Measurements from ENCODE around the gene FXYD6. TPM values are rescaled to one million over a fixed set of nuclear protein-coding genes. Genes with fewer than 3 reads are reported as not detected.

FXYD6 gene
- total and polyA plus RNA-seq, 4 experiments from 2014 or later: 0.15 TPM; not detected in 3

- Mint-ChIP-seq H3K27me3 (peaks cover 5 to 8% of the 10 kb centered on the region in 2 donors), H3K4me3 (no peak overlapping the region), H3K36me3 (no peaks in the 10 kb centered on the region), H3K27ac (no peak overlapping the region), H3K9me3 (peaks cover 0 to 1% (median 0%) of the 10 kb centered on the region in 8 donors), H3K4me1 (peaks cover 0 to 3% (median 0%) of the 10 kb centered on the region in 4 donors)
- H3K36me3 ChIP-seq (ENCODE audit: insufficient read depth, low read length): no peaks in the 10 kb centered on the region
- H3K9me3 ChIP-seq (ENCODE audit: control insufficient read depth in 1 of 2, low read length in 2 of 2): no peaks in the 10 kb centered on the region
- ChIA-PET POLR2A (ENCODE audit: partially characterized antibody) (no interaction called here), CTCF (ENCODE audit: partially characterized antibody) (interaction anchor here (0.5 to 1.6 kb wide), 2 partner anchors 192 to 318 kb away, joined by 3 to 7 read pairs; no protein-coding TSS in a partner anchor)
- no peak for DNase-seq
- no peak overlapping the region for H3K4me3 ChIP-seq (ENCODE audit: low read length in 2 of 2)
- H3K27me3 ChIP-seq (ENCODE audit: insufficient read depth, low read length): no peaks in the 10 kb centered on the region
- no peaks in the 10 kb centered on the region for H3K4me1 ChIP-seq (ENCODE audit: insufficient read depth, low read length)
- intact Hi-C loops (cut with micrococcal nuclease): no loop called here
- H3K27ac ChIP-seq (ENCODE audit: low read depth, low read length): no peak overlapping the region
Observed at GRCh38 chr11:117861151-117862018, 15.1 kb downstream of the FXYD6 start.

- H3K36me3 Mint-ChIP-seq: no peaks in the 10 kb centered on the region
- intact Hi-C loops (cut with micrococcal nuclease): no loop called here
- H3K4me3 ChIP-seq (ENCODE audit: low read length in 2 of 2): no peak overlapping the region
- no peaks in the 10 kb centered on the region for H3K27me3 ChIP-seq (ENCODE audit: insufficient read depth, low read length)
- peaks cover 8 to 11% of the 10 kb centered on the region in 2 donors for H3K27me3 Mint-ChIP-seq
- peaks cover 0 to 1% (median 0%) of the 10 kb centered on the region in 8 donors for H3K9me3 Mint-ChIP-seq
- no peaks in the 10 kb centered on the region for H3K36me3 ChIP-seq (ENCODE audit: insufficient read depth, low read length)
- H3K4me3 Mint-ChIP-seq: no peak overlapping the region
- peaks cover 0 to 3% (median 0%) of the 10 kb centered on the region in 4 donors for H3K4me1 Mint-ChIP-seq
- POLR2A ChIA-PET (ENCODE audit: partially characterized antibody): no interaction called here
- H3K27ac ChIP-seq (ENCODE audit: low read depth, low read length): no peak overlapping the region
- no peak for DNase-seq
- no peak overlapping the region for H3K27ac Mint-ChIP-seq
- no peaks in the 10 kb centered on the region for H3K9me3 ChIP-seq (ENCODE audit: control insufficient read depth in 1 of 2, low read length in 2 of 2)
- CTCF ChIA-PET (ENCODE audit: partially characterized antibody): interaction anchor here (1.6 kb wide), 1 partner anchor 193 kb away, joined by 7 read pairs; no protein-coding TSS in a partner anchor
- H3K4me1 ChIP-seq (ENCODE audit: insufficient read depth, low read length): no peaks in the 10 kb centered on the region
Observed at GRCh38 chr11:117860139-117860538, 16.3 kb downstream of the FXYD6 start.

- no peak for DNase-seq
- ChIA-PET CTCF (ENCODE audit: partially characterized antibody) (interaction anchor here (1.6 kb wide), 1 partner anchor 194 kb away, joined by 7 read pairs; no protein-coding TSS in a partner anchor), POLR2A (ENCODE audit: partially characterized antibody) (no interaction called here)
- Histone ChIP-seq H3K4me3 (ENCODE audit: low read length in 2 of 2) (no peak overlapping the region), H3K9me3 (ENCODE audit: control insufficient read depth in 1 of 2, low read length in 2 of 2) (no peaks in the 10 kb centered on the region), H3K36me3 (ENCODE audit: insufficient read depth, low read length) (no peaks in the 10 kb centered on the region), H3K27ac (ENCODE audit: low read depth, low read length) (no peak overlapping the region), H3K4me1 (ENCODE audit: insufficient read depth, low read length) (no peaks in the 10 kb centered on the region), H3K27me3 (ENCODE audit: insufficient read depth, low read length) (no peaks in the 10 kb centered on the region)
- no peak overlapping the region for H3K4me3 Mint-ChIP-seq
- peaks cover 6 to 11% of the 10 kb centered on the region in 2 donors for H3K27me3 Mint-ChIP-seq
- H3K27ac Mint-ChIP-seq: no peak overlapping the region
- H3K4me1 Mint-ChIP-seq: peaks cover 0 to 3% (median 0%) of the 10 kb centered on the region in 4 donors
- H3K36me3 Mint-ChIP-seq: no peaks in the 10 kb centered on the region
- H3K9me3 Mint-ChIP-seq: no peaks in the 10 kb centered on the region
- intact Hi-C loops (cut with micrococcal nuclease): no loop called here
Observed at GRCh38 chr11:117859488-117860112, 16.9 kb downstream of the FXYD6 start.

GRCh38 chr11:117859061-117859460, 17.4 kb downstream of the FXYD6 start:
- Histone ChIP-seq H3K4me1 (ENCODE audit: insufficient read depth, low read length) (no peaks in the 10 kb centered on the region), H3K27ac (ENCODE audit: low read depth, low read length) (no peak overlapping the region), H3K9me3 (ENCODE audit: control insufficient read depth in 1 of 2, low read length in 2 of 2) (no peaks in the 10 kb centered on the region), H3K27me3 (ENCODE audit: insufficient read depth, low read length) (no peaks in the 10 kb centered on the region), H3K4me3 (ENCODE audit: low read length in 2 of 2) (no peak overlapping the region), H3K36me3 (ENCODE audit: insufficient read depth, low read length) (no peaks in the 10 kb centered on the region)
- H3K9me3 Mint-ChIP-seq: peaks cover 0 to under 1% (median 0%) of the 10 kb centered on the region in 8 donors
- CTCF ChIA-PET (ENCODE audit: partially characterized antibody): no interaction called here
- H3K27ac Mint-ChIP-seq: no peak overlapping the region
- POLR2A ChIA-PET (ENCODE audit: partially characterized antibody): no interaction called here
- H3K27me3 Mint-ChIP-seq: peaks cover 6 to 14% of the 10 kb centered on the region in 2 donors
- no peaks in the 10 kb centered on the region for H3K36me3 Mint-ChIP-seq
- no peak for DNase-seq
- H3K4me1 Mint-ChIP-seq: peaks cover 0 to 3% (median 0%) of the 10 kb centered on the region in 4 donors
- intact Hi-C loops (cut with micrococcal nuclease): no loop called here
- no peak overlapping the region for H3K4me3 Mint-ChIP-seq

GRCh38 chr11:117857734-117858414, 18.6 kb downstream of the FXYD6 start:
- H3K27me3 Mint-ChIP-seq: peaks cover 8 to 14% of the 10 kb centered on the region in 2 donors
- ChIA-PET CTCF (ENCODE audit: partially characterized antibody) (no interaction called here), POLR2A (ENCODE audit: partially characterized antibody) (no interaction called here)
- H3K9me3 Mint-ChIP-seq: peaks cover 0 to 9% (median 3%) of the 10 kb centered on the region in 8 donors
- intact Hi-C loops (cut with micrococcal nuclease): no loop called here
- Histone ChIP-seq H3K27me3 (ENCODE audit: insufficient read depth, low read length) (no peaks in the 10 kb centered on the region), H3K27ac (ENCODE audit: low read depth, low read length) (no peak overlapping the region), H3K4me1 (ENCODE audit: insufficient read depth, low read length) (no peaks in the 10 kb centered on the region), H3K9me3 (ENCODE audit: control insufficient read depth in 1 of 2, low read length in 2 of 2) (no peaks in the 10 kb centered on the region), H3K4me3 (ENCODE audit: low read length in 2 of 2) (no peak overlapping the region), H3K36me3 (ENCODE audit: insufficient read depth, low read length) (no peaks in the 10 kb centered on the region)
- H3K27ac Mint-ChIP-seq: no peak overlapping the region
- no peak for DNase-seq
- H3K36me3 Mint-ChIP-seq: peaks cover 0 to 8% of the 10 kb centered on the region in 2 donors
- no peak overlapping the region for H3K4me3 Mint-ChIP-seq
- peaks cover 0 to 3% (median 0%) of the 10 kb centered on the region in 4 donors for H3K4me1 Mint-ChIP-seq

- no peaks in the 10 kb centered on the region for H3K36me3 ChIP-seq (ENCODE audit: insufficient read depth, low read length)
- H3K4me1 ChIP-seq (ENCODE audit: insufficient read depth, low read length): no peaks in the 10 kb centered on the region
- CTCF ChIA-PET (ENCODE audit: partially characterized antibody): no interaction called here
- peaks cover 10 to 14% of the 10 kb centered on the region in 2 donors for H3K27me3 Mint-ChIP-seq
- no peak for DNase-seq
- H3K27me3 ChIP-seq (ENCODE audit: insufficient read depth, low read length): no peaks in the 10 kb centered on the region
- intact Hi-C loops (cut with micrococcal nuclease): no loop called here
- H3K4me3 Mint-ChIP-seq: no peak overlapping the region
- H3K4me1 Mint-ChIP-seq: no peaks in the 10 kb centered on the region
- POLR2A ChIA-PET (ENCODE audit: partially characterized antibody): no interaction called here
- H3K27ac Mint-ChIP-seq: no peak overlapping the region
- H3K9me3 Mint-ChIP-seq: peaks cover 0 to 16% (median 8%) of the 10 kb centered on the region in 8 donors
- no peaks in the 10 kb centered on the region for H3K9me3 ChIP-seq (ENCODE audit: control insufficient read depth in 1 of 2, low read length in 2 of 2)
- H3K36me3 Mint-ChIP-seq: peaks cover 0 to 13% of the 10 kb centered on the region in 2 donors
- no peak overlapping the region for H3K27ac ChIP-seq (ENCODE audit: low read depth, low read length)
- no peak overlapping the region for H3K4me3 ChIP-seq (ENCODE audit: low read length in 2 of 2)
Observed at GRCh38 chr11:117855912-117856651, 20.4 kb downstream of the FXYD6 start.
